ENCODE results near the gene FADS2.

DNA sequence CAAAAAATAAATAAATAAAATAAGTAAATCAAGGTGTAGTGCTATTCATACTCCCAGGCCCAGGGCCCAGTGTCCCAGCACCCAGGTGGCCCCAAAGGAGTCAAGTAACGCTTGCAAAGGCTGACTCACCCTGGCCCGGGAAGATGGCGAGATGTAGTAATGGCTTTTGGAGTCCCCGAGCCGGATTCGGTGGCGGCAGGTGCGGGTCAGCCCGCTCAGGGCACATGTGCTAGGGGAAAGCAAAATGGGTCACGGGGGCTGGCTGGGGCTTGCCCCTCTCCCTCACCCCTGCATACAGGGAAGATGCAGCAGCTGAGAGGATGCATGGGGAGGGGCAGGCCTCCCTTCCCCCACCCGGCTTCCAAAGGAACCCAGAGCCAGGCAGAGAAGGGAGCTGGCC, 74.2 kb downstream of the FADS2 start:
- TF ChIP-seq, protein P1, sequence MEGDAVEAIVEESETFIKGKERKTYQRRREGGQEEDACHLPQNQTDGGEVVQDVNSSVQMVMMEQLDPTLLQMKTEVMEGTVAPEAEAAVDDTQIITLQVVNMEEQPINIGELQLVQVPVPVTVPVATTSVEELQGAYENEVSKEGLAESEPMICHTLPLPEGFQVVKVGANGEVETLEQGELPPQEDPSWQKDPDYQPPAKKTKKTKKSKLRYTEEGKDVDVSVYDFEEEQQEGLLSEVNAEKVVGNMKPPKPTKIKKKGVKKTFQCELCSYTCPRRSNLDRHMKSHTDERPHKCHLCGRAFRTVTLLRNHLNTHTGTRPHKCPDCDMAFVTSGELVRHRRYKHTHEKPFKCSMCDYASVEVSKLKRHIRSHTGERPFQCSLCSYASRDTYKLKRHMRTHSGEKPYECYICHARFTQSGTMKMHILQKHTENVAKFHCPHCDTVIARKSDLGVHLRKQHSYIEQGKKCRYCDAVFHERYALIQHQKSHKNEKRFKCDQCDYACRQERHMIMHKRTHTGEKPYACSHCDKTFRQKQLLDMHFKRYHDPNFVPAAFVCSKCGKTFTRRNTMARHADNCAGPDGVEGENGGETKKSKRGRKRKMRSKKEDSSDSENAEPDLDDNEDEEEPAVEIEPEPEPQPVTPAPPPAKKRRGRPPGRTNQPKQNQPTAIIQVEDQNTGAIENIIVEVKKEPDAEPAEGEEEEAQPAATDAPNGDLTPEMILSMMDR (IDR thresholded peaks at IDR 0.05): no peak
- TF ChIP-seq POLR2A (IDR thresholded peaks at IDR 0.05): no peak
